ENCODE measurements around the gene TTC19.
A peak's percentile ranks its signal among the peaks of the same experiment; 100 is the strongest.
"Not testable (repeated sequence)": the region's sequence is repeated elsewhere in the genome, so short reads cannot be mapped to it uniquely, and the experiment has no call there.

The TTC19 gene

DNA sequence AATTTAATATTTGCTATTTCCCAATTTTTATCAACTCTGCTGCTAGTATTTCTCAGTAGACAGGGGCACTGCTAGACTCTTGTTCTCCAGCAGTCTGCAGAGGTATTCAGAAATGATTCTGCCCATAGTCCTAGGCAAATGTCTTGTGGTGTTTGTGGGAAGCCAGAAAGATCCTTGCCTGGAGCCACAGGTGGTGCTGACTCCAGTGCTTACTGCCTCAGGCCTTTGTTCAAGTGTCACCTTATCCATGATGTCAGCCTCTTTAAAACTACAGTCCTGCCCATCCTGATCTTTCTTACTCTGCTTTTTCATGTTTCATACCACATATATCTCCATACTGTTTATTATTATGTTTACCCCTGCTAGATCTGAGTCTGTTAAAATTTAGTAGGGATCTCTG lies 26.6 kb upstream of the TTC19 start:
- DNase-seq, result no peak

DNA sequence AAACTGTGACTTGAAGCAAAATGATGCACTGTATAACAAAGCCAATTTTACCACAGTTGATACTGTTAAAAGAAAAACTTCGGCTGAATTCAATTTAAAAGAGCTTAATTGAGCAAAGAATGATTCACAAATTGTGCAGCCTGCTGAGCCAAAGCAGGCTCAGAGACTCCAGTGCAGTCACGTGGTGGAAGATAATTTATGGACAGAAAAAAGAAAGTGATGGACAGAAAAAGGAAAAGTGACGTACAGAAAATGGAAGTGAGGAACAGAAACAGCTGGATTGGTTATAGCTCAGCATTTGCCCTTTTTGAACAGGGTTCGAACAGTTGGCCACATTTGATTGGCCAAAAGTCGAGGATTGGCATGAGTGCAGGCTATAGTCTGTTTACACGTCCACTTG lies 25.8 kb upstream of the TTC19 start:
- no peak for DNase-seq

DNA sequence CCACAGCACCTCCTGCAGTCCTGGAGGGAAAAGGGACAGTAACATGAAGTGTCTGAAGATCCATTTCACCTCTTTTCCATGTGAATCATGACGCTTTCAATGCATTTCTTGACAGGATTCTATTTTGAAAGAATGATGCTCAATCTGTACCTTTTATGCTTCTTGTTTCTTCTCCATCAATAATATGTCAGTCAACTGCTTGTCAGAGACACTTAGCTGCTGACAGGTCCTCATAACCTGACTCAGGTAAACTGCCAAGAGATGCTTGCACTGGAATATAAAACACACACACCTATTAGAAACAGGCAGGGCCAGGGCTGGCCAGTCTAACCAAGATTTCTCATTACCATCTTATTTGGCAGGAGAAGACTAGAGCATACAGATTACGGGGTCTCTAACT lies 21.7 kb upstream of the TTC19 start:
- DNase-seq, result no peak

DNA sequence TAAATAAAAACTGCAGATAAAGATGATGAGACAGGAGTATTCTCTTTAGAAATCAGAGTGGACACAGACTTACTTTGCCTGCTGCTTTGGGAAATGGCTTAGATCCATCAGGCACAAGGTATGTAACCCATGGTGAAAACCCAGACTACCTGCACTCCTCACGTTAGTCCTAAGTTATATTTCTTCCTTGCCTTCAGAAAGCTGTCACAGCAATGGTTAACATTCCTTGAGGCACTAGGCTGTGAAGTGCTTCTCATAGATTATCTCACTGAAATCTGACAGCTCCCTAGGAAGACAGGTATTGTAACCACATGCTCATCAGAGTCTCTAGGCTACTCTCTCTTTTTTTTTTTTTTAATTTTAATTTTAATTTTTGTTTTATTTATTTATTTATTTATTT lies 21.0 kb upstream of the TTC19 start:
- DNase-seq, result no peak

DNA sequence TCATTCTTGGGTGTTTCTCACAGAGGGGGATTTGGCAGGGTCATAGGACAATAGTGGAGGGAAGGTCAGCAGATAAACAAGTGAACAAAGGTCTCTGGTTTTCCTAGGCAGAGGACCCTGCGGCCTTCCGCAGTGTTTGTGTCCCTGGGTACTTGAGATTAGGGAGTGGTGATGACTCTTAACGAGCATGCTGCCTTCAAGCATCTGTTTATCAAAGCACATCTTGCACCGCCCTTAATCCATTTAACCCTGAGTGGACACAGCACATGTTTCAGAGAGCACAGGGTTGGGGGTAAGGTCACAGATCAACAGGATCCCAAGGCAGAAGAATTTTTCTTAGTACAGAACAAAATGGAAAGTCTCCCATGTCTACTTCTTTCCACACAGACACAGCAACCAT lies 20.6 kb upstream of the TTC19 start:
- DNase-seq, result not testable (repeated sequence)

DNA sequence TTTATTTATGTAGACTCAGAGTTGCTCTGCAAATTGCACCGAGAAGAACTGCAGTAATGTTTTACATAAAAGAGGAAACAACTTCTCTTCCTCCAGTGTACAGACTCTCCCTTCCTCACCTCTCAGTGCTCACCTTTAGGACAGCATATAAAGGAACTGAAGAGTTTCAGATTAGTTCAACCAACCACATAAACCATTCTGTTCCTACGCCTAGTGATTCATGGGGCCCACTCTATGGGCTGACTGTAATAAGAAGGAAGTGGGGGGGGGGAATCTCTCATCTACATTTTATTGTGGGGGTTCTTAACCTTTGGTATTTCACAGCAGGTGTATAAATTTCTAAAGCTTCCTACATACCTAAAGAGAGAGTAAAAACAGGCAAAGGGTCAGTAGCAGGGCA lies 18.4 kb upstream of the TTC19 start:
- peak; percentile 42 for DNase-seq

DNA sequence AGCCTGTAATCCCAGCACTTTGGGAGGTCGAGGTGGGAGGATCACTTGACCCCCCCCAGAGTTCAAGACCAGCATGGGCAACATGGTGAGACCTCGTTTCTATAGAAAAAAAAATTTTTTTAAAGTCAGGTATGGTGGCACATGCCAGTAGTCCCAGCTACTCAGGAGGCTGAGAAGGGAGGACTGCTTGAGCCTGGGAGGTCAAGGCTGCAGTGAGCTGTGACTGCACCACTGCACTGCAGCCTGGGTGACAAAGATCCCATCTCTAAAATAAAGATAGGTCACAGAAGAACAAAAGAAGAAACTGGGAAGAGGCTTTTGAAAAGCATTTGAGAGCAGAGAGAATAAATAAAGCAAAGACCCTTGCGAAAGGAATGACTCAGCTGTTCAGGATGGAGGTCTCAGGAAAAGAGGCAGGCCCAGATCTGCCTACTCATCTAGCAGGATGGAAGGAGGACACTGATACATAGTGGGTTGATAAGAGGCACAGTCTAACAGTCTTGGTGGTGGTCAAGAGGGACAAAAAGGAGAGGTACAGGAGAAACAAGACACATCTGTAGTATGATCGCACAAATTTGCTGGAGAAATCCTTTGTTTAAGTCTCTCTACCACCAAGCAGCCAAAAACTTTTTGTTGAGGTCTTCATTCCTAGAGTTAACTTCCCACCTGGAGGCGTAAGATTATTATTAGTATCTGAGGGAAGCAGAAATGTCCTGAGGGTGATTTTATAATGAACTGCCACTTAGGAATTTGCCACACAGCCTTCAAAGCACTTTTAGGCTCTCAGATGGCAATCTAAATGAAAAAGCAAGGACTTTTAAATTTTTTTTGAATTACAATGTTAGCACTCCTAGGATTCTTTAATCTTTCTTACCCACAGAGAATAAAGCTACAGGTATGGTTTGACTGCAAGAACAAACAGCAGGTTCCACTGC lies 17.7 kb upstream of the TTC19 start:
- DNase-seq, result peak; percentile 67

DNA sequence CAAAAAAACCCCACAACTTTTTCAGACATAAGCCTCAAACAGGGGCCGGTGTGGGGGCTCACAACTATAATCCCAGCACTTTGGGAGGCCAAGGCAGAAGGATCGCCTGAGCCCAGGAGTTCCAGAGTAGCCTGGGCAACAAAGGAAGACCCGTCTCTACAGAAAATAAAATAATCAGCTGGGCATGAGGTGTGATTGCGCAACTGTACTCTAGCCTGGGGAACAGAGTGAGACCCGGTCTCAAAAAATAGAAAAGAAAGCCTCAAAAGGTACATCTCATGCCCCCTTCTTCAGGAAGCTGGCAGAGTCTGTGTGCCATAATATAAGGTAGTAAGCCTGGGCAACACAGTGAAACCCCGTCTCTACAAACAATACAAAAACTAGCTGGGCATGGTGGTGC lies 3.3 kb upstream of the TTC19 start:
- no peak for DNase-seq

DNA sequence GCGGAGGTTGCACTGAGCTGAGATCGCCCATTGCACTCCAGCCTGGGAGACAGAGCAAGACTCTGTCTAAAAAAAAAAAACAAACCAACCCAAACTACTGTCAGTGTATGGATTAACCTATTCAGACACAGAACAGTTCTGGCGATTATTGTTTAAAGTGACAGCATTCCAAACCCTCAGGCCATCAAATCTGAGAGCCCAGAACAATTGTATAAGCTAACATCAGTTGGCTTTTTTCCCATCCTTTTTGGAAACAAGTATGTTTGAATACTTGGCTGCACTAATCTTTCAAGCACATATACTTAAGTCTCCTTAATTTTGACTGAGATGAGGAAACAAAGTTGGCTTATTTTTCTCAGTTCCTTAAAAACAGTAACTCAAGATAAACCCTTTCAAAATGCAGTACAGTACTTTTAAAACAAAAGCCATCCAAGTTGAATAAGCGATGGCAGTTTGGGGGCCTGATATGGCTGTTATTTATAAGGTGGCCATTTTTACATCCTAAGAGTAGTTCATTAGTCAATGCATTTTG lies 1.5 kb upstream of the TTC19 start:
- DNase-seq, result no peak

DNA sequence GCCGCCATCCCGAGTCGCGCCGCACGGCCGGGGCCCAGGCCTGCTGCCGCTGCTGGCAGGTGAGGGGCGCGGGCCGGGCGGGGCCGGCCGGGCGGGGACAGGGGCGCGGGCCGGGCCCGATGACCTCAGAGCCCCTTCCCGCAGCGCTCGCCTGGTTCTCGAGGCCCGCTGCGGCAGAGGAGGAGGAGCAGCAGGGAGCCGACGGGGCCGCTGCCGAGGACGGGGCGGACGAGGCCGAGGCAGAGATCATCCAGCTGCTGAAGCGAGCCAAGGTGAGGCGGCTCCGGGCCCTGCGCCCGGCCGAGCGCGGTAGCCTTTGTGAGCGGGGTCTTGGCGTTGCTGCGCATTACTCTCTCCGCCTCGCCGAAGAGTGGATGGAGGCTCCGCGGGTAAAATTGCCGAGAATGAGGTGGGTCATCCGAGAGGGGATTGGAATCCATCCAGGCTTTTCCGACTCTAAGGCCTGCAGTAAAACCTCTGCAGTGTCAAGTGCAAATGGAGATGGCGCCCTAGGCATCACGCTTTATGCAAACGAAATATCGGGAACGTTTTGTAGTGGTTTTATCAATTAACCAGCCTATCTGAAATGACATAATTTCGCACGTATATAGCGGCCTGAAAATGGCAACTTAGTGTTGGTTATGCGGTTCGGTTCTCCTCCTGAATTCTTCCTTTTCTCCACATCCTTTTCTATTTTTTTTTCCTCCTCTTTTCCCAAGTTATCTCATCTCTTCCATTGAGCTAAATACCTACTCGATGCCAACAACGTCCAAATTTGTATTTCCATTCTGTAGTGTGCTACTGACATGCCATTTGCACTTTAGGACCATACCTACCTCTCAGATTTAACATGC lies 577 bp downstream of the TTC19 start:
- no peak for DNase-seq

DNA sequence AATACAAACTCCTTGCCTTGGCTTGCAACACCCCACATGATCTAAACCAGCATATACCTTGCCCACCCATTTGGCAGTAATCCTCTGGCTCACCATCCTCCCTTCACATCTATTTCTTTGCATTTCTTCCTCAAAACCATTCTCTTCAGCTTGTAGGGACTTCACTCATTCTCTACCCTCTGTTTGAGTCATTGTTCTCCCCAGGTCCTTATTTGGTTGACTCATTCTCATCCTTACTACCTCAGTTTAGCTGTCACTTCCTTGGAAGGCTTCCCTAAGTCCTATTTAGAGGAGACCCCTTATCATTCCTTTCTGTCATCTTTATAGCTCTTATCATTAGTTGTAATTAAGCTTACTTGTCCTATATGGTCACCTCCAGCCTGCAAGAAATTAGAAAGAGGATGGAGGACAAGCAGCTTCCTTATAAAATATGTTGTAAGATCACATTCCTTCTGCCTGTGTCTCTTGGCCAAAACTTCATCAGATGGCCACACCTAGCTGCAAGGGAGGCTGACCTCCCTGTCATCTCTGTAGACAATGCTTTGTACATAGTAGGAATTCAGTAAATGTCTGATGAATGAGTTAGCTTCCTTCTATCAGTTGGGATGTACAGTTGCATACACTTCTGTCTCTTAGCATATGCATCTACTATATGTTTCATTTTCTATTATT lies 1.7 kb downstream of the TTC19 start:
- peak; percentile 22 for DNase-seq

DNA sequence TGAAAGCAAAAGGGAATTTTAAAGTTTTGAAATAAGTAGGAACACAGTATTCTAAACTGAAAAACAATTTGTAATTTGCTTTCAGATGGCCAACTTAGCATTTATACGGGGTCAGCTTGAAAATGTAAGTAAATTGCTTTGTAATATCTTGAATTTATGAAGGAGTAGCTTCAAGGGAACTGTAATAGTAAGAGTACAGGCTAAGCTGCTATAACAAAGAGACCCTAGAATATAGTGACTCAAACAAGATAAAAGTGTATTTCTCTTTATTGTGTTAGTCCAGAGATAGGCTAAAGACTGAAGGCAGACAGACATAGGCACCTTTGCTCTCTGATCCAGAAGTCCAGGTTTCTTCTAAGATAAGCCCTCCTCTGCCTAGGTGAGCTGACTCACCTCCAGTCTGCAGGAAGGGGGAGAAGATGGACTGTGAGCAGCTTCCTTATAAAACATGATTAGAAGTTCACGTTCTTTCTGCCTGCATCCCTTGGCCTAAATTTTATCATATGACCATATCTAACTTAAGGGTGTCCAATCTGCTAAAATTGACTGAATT lies 3.2 kb downstream of the TTC19 start:
- DNase-seq, result no peak

DNA sequence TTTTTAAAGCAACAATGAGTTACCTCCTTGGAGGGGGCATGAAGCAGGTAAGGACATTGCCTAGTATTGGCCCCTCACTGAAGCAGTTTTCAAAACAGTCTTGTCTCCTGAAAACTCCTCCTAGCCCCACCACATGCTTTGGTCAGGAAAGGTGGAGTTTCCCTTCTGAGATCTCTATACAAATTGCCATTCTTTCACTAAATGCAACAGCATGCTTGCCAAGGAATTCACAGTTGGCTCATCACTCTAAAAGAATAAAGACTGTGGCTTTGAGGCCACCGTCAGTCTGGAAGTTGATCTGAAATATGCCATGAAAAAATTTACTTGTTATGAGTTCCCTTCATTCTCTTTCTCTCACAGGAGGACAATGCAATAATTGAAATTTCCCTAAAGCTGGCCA lies 4.2 kb downstream of the TTC19 start:
- DNase-seq, result no peak

DNA sequence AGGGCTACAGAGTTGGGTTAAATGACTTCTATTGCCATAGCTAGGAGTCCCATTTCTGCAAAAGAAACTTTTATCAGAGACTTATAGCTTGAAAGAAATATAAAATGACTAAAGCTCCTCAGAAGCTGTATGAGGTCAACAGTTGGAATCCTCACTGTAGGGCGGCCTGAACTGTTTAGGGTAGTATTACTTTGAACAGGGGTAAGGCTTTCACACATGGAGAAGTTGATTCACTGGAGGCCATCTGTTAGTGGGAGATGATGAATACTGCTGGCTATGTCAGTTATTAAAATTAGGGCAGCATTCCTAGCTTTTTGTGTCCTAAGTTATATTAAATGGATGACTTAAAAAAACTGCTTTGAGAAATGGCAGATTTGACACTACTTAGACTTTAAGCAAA lies 6.0 kb downstream of the TTC19 start:
- no peak for DNase-seq

DNA sequence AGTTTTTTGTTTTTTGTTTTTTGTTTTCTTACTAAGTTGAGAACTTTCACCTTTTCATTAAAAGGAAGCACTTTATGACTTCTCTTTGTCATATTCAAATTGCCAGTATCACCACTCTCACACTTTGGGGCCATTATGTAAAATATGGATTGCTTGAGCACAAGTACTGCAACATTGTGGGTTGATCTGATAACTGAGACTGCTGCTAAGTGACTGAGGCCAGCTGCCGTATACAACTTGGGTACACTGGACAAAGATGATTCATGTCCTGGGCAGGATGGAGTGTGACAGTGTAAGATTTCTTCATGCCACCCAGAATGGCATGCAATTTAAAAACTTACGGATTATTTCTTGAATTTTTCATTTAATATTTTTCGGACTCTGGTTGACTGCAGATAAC lies 7.8 kb downstream of the TTC19 start:
- DNase-seq, result no peak

DNA sequence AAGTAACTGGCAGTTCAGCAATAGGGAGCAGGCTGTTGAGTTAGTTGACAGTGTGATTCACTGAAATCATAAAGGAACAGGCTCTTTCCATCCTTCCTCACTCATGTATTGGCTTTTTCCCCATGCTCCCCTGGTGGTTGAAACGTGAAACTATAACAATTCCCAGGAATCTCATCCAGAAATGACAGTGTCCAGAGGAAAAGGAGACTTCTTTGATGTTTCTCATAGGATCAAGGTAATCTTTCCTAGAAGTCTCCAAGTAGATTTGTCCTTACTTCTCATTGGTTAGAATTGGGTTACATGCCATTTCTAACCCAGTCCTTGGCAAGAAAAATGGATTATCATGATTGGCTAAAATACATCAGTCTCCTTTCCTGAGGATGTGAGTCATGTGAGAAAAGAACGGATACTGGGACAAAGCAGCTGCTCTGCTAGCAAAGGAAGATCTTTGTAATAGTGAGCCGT lies 14.4 kb downstream of the TTC19 start:
- peak; percentile 81 for DNase-seq

DNA sequence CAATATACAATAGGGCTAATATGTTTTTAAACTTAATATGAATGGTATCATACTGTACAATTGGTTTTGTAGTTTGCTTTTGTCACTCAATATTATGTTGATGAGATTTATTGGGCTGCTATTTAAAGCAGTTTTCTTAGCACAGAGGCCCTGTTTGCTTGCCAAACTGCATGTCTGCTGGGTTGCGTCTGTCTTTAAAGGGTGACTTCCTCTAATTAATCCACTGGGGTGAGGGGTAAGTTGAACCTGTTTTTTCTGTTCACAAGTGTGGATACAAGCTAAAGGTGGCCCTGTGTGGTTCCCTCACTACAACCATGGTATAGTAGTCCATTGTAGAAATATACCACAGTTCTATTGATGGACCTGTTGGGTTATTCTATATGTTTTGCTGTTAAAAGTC lies 19.7 kb downstream of the TTC19 start:
- DNase-seq, result no peak

DNA sequence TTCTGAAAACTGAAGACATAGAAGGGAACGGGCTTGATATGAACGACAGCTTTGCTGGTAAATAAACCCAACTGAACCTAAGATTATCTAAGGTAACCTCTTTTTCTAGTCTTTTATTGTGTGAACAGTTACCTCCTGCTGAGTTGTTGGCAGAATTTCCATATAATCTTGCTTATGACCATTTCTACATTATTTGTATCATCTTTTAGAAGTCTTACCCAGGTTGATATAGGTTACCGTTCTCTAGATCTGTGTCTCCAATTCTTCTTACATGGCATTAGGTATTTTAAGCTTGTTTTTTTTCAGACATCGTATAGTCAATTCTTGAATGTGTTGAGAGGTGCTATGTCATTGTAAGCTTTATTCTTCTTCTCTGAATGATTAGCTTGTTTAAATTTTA lies 24.3 kb downstream of the TTC19 start:
- DNase-seq, result no peak

DNA sequence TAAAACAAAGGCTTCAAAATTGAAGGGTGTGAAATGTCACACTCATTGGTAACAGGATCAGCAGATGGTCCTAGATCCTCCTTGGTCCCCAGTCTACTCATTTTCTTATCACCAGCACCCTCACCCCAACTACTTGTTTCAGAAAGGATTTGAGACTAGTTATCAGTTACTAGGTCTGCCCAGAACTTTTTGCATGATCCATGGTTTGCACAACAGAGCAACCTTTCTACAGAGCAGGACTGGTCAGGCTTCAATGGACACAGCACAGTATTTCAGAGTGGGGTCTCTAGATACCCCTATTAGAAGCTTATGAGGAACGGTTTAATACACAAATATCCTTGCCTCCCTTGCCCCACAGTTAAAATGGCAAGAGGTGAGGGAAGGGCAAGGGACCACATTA lies 25.6 kb downstream of the TTC19 start:
- DNase-seq, result no peak

DNA sequence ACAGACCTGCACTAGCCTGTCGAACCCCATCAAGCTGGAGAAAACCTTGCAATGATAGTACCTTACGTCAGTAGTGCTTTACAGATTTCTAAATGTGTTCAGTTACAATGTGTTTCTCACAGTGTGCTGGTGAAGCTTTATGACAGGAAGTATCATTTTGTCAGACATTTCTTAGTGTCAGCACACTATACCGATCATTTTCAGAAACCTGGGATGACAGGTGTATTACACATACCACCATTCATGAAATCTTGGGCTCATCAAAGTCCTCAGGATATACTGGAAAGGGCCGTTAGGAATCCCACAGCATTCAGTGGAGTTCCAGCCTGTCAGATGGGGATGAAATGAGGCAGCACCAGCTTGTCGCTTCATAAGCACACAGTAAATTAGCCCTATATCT lies 27.3 kb downstream of the TTC19 start:
- DNase-seq, result no peak

DNA sequence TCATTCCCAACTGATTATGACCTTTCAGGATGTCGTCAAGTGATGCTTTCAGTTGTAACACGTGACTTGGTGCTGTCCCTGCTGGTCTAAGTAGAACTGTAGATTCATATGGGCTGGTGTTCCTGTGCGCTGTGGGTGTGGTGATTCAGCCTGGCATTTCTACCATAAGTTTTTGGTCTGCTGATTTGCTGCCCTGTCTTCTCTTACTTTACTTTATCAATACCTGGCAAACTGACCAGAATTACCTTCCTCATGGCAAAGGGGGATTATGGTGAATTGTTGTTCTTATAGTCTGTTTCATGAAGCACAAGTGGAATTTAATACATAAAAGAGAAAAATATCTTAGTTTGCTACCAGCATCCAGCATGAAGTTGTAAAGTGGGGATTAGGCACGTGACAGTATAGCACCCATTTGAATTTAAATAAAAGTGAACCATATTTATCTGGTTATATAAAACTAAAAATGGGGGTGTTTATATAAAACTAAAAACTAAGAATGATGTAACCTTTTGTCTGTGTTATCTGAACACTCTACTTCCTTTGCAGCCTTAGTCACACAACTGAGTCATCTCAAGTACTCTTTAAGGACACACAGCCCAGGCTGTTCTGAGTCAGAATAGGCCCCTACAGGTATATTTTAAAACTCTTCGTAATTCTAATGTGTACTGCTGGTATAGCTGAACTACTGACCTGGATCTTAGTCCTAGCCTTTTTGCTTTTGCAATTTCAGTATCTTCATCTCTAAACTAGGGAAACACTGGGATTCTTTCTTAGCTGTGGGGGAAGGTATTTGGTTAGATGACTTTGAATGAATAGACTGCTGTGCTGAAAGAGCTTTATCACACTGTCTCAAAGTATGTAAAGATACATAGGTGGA lies 28.3 kb downstream of the TTC19 start:
- peak; percentile 95 for DNase-seq

Data from NCI-H226 (cell line).